Right forelimb (tissue), 1 donor: ENCODE data around the gene LATS2.
A peak's percentile ranks its signal among the peaks of the same experiment; 100 is the strongest.
"Not testable (repeated sequence)": the region's sequence is repeated elsewhere in the genome, so short reads cannot be mapped to it uniquely, and the experiment has no call there.

Experiments used
- DNase-seq: peaks from one replicate; pipeline ENCODE4 v3.0.0-alpha.2; 2018

LATS2 gene

GRCh38 chr13:21075011-21075378, 13.6 kb upstream of the LATS2 start:
- DNase-seq, result no peak

- DNase-seq, result peak; percentile 59
Observed at GRCh38 chr13:21074546-21074945, 13.2 kb upstream of the LATS2 start.

- no peak for DNase-seq
Observed at GRCh38 chr13:21071924-21072323, 10.5 kb upstream of the LATS2 start.

GRCh38 chr13:21071015-21071414, 9.6 kb upstream of the LATS2 start:
- DNase-seq, result no peak

- DNase-seq, result no peak
Observed at GRCh38 chr13:21069561-21070004, 8.2 kb upstream of the LATS2 start.

GRCh38 chr13:21067848-21068247, 6.5 kb upstream of the LATS2 start:
- no peak for DNase-seq

- DNase-seq, result no peak
Observed at GRCh38 chr13:21066946-21067345, 5.6 kb upstream of the LATS2 start.

GRCh38 chr13:21065686-21066085, 4.3 kb upstream of the LATS2 start:
- DNase-seq, result no peak

GRCh38 chr13:21063031-21063430, 1.6 kb upstream of the LATS2 start:
- DNase-seq, result no peak

GRCh38 chr13:21060338-21061028, 903 bp downstream of the LATS2 start:
- DNase-seq, result peak; percentile 68

GRCh38 chr13:21059641-21060337, 1.6 kb downstream of the LATS2 start:
- DNase-seq, result peak; percentile 51

- no peak for DNase-seq
Observed at GRCh38 chr13:21058361-21058760, 3.0 kb downstream of the LATS2 start.

GRCh38 chr13:21055511-21056045, 5.8 kb downstream of the LATS2 start:
- DNase-seq, result no peak

- DNase-seq, result no peak
Observed at GRCh38 chr13:21055016-21055415, 6.4 kb downstream of the LATS2 start.

- no peak for DNase-seq
Observed at GRCh38 chr13:21054313-21054712, 7.1 kb downstream of the LATS2 start.

GRCh38 chr13:21053231-21053630, 8.2 kb downstream of the LATS2 start:
- DNase-seq, result no peak

GRCh38 chr13:21051675-21052074, 9.7 kb downstream of the LATS2 start:
- no peak for DNase-seq

GRCh38 chr13:21050288-21051197, 10.8 kb downstream of the LATS2 start:
- DNase-seq, result no peak

- not testable (repeated sequence) for DNase-seq
Observed at GRCh38 chr13:21049731-21050130, 11.7 kb downstream of the LATS2 start.

- DNase-seq, result no peak
Observed at GRCh38 chr13:21048901-21049698, 12.3 kb downstream of the LATS2 start.

- DNase-seq, result no peak
Observed at GRCh38 chr13:21047591-21048282, 13.6 kb downstream of the LATS2 start.

GRCh38 chr13:21047087-21047486, 14.3 kb downstream of the LATS2 start:
- no peak for DNase-seq
